ENCODE data around the gene ZC3HAV1L. TPM values are rescaled to one million over a fixed set of nuclear protein-coding genes. Genes with fewer than 3 reads are reported as not detected.

The ZC3HAV1L gene
- total RNA-seq, 1 donor from 2014 or later, result 12.3 TPM

- H3K4me3 ChIP-seq (ENCODE audit: insufficient read depth, low read depth, low read length), result no peak overlapping the region
- H3K4me1 Mint-ChIP-seq (ENCODE audit: low read depth, unreplicated experiment), result peaks cover 6% of the 10 kb centered on the region
- H3K27ac ChIP-seq (ENCODE audit: low read depth, low read length), result peak overlapping the region; percentile 4
- H3K36me3 ChIP-seq (ENCODE audit: insufficient read depth, low read length), result peaks cover 11% of the 10 kb centered on the region
- H4K20me1 ChIP-seq (ENCODE audit: insufficient read depth, low read length), result no peaks in the 10 kb centered on the region
- TF ChIP-seq EZH2 (IDR thresholded peaks at IDR 0.05; ENCODE audit: insufficient read depth, low read length), result no peak
- peak; percentile 84 for TF ChIP-seq CTCF (IDR thresholded peaks at IDR 0.05; ENCODE audit: insufficient read depth, low read depth, low read length)
- no peaks in the 10 kb centered on the region for H3K9me3 Mint-ChIP-seq (ENCODE audit: unreplicated experiment)
- FAIRE-seq (peak; percentile 37), DNase-seq (ENCODE audit: low read depth) (peak; percentile 46)
- no peaks in the 10 kb centered on the region for H3K4me1 ChIP-seq (ENCODE audit: insufficient read depth, low read length)
- no peaks in the 10 kb centered on the region for H3K27me3 Mint-ChIP-seq (ENCODE audit: low read depth, unreplicated experiment)
- H3K36me3 Mint-ChIP-seq (ENCODE audit: low read depth, unreplicated experiment), result peaks cover 30% of the 10 kb centered on the region
- peak overlapping the region; percentile 75 for H3K27ac Mint-ChIP-seq (ENCODE audit: unreplicated experiment)
- H3K9ac ChIP-seq (ENCODE audit: low read length), result no peak overlapping the region
- peak overlapping the region; percentile 45 for H2AFZ ChIP-seq (ENCODE audit: low read depth, low read length)
- no peak overlapping the region for H3K4me3 Mint-ChIP-seq (ENCODE audit: unreplicated experiment)
- peak overlapping the region; percentile 29 for H3K4me2 ChIP-seq (ENCODE audit: low read length)
- no peaks in the 10 kb centered on the region for H3K9me3 ChIP-seq (ENCODE audit: insufficient read depth, low read depth, low read length)
- no peaks in the 10 kb centered on the region for H3K79me2 ChIP-seq (ENCODE audit: insufficient read depth, low read length)
- H3K27me3 ChIP-seq (ENCODE audit: insufficient read depth, low read length), result no peaks in the 10 kb centered on the region
Observed at GRCh38 chr7:139075031-139075652, 39.3 kb upstream of the ZC3HAV1L start.

GRCh38 chr7:139072796-139073195, 37.0 kb upstream of the ZC3HAV1L start:
- FAIRE-seq (no peak), DNase-seq (ENCODE audit: low read depth) (no peak)
- no peak overlapping the region for H3K4me3 ChIP-seq (ENCODE audit: insufficient read depth, low read depth, low read length)
- no peak overlapping the region for H3K4me3 Mint-ChIP-seq (ENCODE audit: unreplicated experiment)
- H3K27ac ChIP-seq (ENCODE audit: low read depth, low read length), result no peak overlapping the region
- H3K9me3 ChIP-seq (ENCODE audit: insufficient read depth, low read depth, low read length), result no peaks in the 10 kb centered on the region
- no peak overlapping the region for H3K27ac Mint-ChIP-seq (ENCODE audit: unreplicated experiment)
- H3K27me3 ChIP-seq (ENCODE audit: insufficient read depth, low read length), result no peaks in the 10 kb centered on the region
- H3K79me2 ChIP-seq (ENCODE audit: insufficient read depth, low read length), result no peaks in the 10 kb centered on the region
- H3K9me3 Mint-ChIP-seq (ENCODE audit: unreplicated experiment), result no peaks in the 10 kb centered on the region
- no peak overlapping the region for H2AFZ ChIP-seq (ENCODE audit: low read depth, low read length)
- no peaks in the 10 kb centered on the region for H3K4me1 ChIP-seq (ENCODE audit: insufficient read depth, low read length)
- H3K36me3 ChIP-seq (ENCODE audit: insufficient read depth, low read length), result peaks cover 10% of the 10 kb centered on the region
- H4K20me1 ChIP-seq (ENCODE audit: insufficient read depth, low read length), result no peaks in the 10 kb centered on the region
- H3K27me3 Mint-ChIP-seq (ENCODE audit: low read depth, unreplicated experiment), result no peaks in the 10 kb centered on the region
- TF ChIP-seq EZH2 (IDR thresholded peaks at IDR 0.05; ENCODE audit: insufficient read depth, low read length), result no peak
- TF ChIP-seq CTCF (IDR thresholded peaks at IDR 0.05; ENCODE audit: insufficient read depth, low read depth, low read length), result no peak
- peaks cover 6% of the 10 kb centered on the region for H3K4me1 Mint-ChIP-seq (ENCODE audit: low read depth, unreplicated experiment)
- no peak overlapping the region for H3K9ac ChIP-seq (ENCODE audit: low read length)
- peaks cover 28% of the 10 kb centered on the region for H3K36me3 Mint-ChIP-seq (ENCODE audit: low read depth, unreplicated experiment)
- H3K4me2 ChIP-seq (ENCODE audit: low read length), result no peak overlapping the region

- H3K9me3 ChIP-seq (ENCODE audit: insufficient read depth, low read depth, low read length), result no peaks in the 10 kb centered on the region
- DNase-seq (ENCODE audit: low read depth) (no peak), FAIRE-seq (no peak)
- H3K4me3 ChIP-seq (ENCODE audit: insufficient read depth, low read depth, low read length), result no peak overlapping the region
- H3K4me2 ChIP-seq (ENCODE audit: low read length), result no peak overlapping the region
- H3K4me1 Mint-ChIP-seq (ENCODE audit: low read depth, unreplicated experiment), result peaks cover 6% of the 10 kb centered on the region
- no peaks in the 10 kb centered on the region for H3K79me2 ChIP-seq (ENCODE audit: insufficient read depth, low read length)
- no peaks in the 10 kb centered on the region for H3K9me3 Mint-ChIP-seq (ENCODE audit: unreplicated experiment)
- peaks cover 31% of the 10 kb centered on the region for H3K36me3 Mint-ChIP-seq (ENCODE audit: low read depth, unreplicated experiment)
- H3K27ac Mint-ChIP-seq (ENCODE audit: unreplicated experiment), result no peak overlapping the region
- H3K27me3 Mint-ChIP-seq (ENCODE audit: low read depth, unreplicated experiment), result no peaks in the 10 kb centered on the region
- no peak overlapping the region for H3K9ac ChIP-seq (ENCODE audit: low read length)
- H3K36me3 ChIP-seq (ENCODE audit: insufficient read depth, low read length), result peaks cover 10% of the 10 kb centered on the region
- H3K4me3 Mint-ChIP-seq (ENCODE audit: unreplicated experiment), result no peak overlapping the region
- no peaks in the 10 kb centered on the region for H3K4me1 ChIP-seq (ENCODE audit: insufficient read depth, low read length)
- TF ChIP-seq CTCF (IDR thresholded peaks at IDR 0.05; ENCODE audit: insufficient read depth, low read depth, low read length) (no peak), EZH2 (IDR thresholded peaks at IDR 0.05; ENCODE audit: insufficient read depth, low read length) (no peak)
- no peak overlapping the region for H2AFZ ChIP-seq (ENCODE audit: low read depth, low read length)
- no peaks in the 10 kb centered on the region for H4K20me1 ChIP-seq (ENCODE audit: insufficient read depth, low read length)
- H3K27me3 ChIP-seq (ENCODE audit: insufficient read depth, low read length), result no peaks in the 10 kb centered on the region
- no peak overlapping the region for H3K27ac ChIP-seq (ENCODE audit: low read depth, low read length)
Observed at GRCh38 chr7:139071680-139072079, 35.8 kb upstream of the ZC3HAV1L start.
